GM21447 (cell line): Measurements from ENCODE around the gene ROBO4.

Experiments used
- ATAC-seq: cut with Tn5 transposase; IDR thresholded peaks from one replicate; pipeline ENCODE4 v1.9.1; 2021; ENCODE audit not compliant: unreplicated experiment

Gene ROBO4

GRCh38 chr11:124919898-124920297 lies 22.2 kb upstream of the ROBO4 start:
- ATAC-seq = no peak

GRCh38 chr11:124918950-124919349 lies 21.3 kb upstream of the ROBO4 start, which contains the start of gene HEPN1:
Gene HEPN1, plus strand, starts transcription at chr11:124919250.
- no peak for ATAC-seq

- no peak for ATAC-seq
Measured at GRCh38 chr11:124917115-124917637, 19.5 kb upstream of the ROBO4 start.

- ATAC-seq = no peak
Measured at GRCh38 chr11:124916370-124916710, 18.7 kb upstream of the ROBO4 start.

- no peak for ATAC-seq
Measured at GRCh38 chr11:124915541-124916369, 18.1 kb upstream of the ROBO4 start.

- ATAC-seq = no peak
Measured at GRCh38 chr11:124902616-124903015, 5.0 kb upstream of the ROBO4 start.

- ATAC-seq = no peak
Measured at GRCh38 chr11:124900464-124900863, 2.8 kb upstream of the ROBO4 start.

GRCh38 chr11:124899383-124900145 lies 1.9 kb upstream of the ROBO4 start:
- no peak for ATAC-seq

- ATAC-seq = no peak
Measured at GRCh38 chr11:124898711-124899110, 1.0 kb upstream of the ROBO4 start.

- ATAC-seq = no peak
Measured at GRCh38 chr11:124898263-124898680, 607 bp upstream of the ROBO4 start.

- ATAC-seq = no peak
Measured at GRCh38 chr11:124896821-124897391, 759 bp downstream of the ROBO4 start.

GRCh38 chr11:124896071-124896750 lies 1.5 kb downstream of the ROBO4 start:
- ATAC-seq = no peak

GRCh38 chr11:124895471-124895971 lies 2.1 kb downstream of the ROBO4 start:
- ATAC-seq = no peak

GRCh38 chr11:124894606-124895430 lies 2.8 kb downstream of the ROBO4 start:
- no peak for ATAC-seq

GRCh38 chr11:124893781-124894401 lies 3.8 kb downstream of the ROBO4 start:
- ATAC-seq = no peak

- ATAC-seq = no peak
Measured at GRCh38 chr11:124892750-124893454, 4.8 kb downstream of the ROBO4 start.

- ATAC-seq = no peak
Measured at GRCh38 chr11:124892146-124892545, 5.5 kb downstream of the ROBO4 start.

GRCh38 chr11:124891373-124891861 lies 6.2 kb downstream of the ROBO4 start:
- ATAC-seq = no peak
